Head of caudate nucleus (tissue), 42 donors: ENCODE results near the gene FAF1.
A peak's percentile ranks its signal among the peaks of the same experiment; 100 is the strongest.

ENCODE experiments used
- DNase-seq, 42 donors: peaks; one replicate each; pipeline versions ENCODE4 v3.0.0 to v3.0.0-alpha.2; 2020 to 2021; ENCODE audit warnings: mixed read lengths in 7 of 42
- intact Hi-C: fragments of 100-400 bp; cut with DNase I; formaldehyde crosslinking; loops from one replicate; pipeline ENCODE4 v1.15.0; 2022

Gene FAF1

GRCh38 chr1:50436489-50436888 lies 523.6 kb downstream of the FAF1 start:
- intact Hi-C loops: no loop called here
- DNase-seq: no peak

GRCh38 chr1:50430010-50430405 lies 530.1 kb downstream of the FAF1 start:
- intact Hi-C loops: no loop called here
- DNase-seq: no peak

GRCh38 chr1:50427818-50428779 lies 532.0 kb downstream of the FAF1 start:
- DNase-seq: no peak
- intact Hi-C loops: no loop called here

- DNase-seq: no peak
- intact Hi-C loops: no loop called here
Measured at GRCh38 chr1:50427086-50427817, 532.8 kb downstream of the FAF1 start.

- DNase-seq: no peak
Measured at GRCh38 chr1:50426702-50427085, 533.4 kb downstream of the FAF1 start.

GRCh38 chr1:50426108-50426700 lies 533.9 kb downstream of the FAF1 start:
- intact Hi-C loops: no loop called here
- DNase-seq: no peak

More at GRCh38 chr1:50426702-50427085, 533.4 kb downstream of the FAF1 start:
- intact Hi-C loops: no loop called here

- DNase-seq: no peak
- intact Hi-C loops: no loop called here
Measured at GRCh38 chr1:50425376-50426107, 534.5 kb downstream of the FAF1 start.

GRCh38 chr1:50424884-50425375 lies 535.1 kb downstream of the FAF1 start:
- no peak for DNase-seq
- intact Hi-C loops: no loop called here

- no peak for DNase-seq
- intact Hi-C loops: no loop called here
Measured at GRCh38 chr1:50424045-50424883, 535.8 kb downstream of the FAF1 start.

GRCh38 chr1:50423670-50424000 lies 536.4 kb downstream of the FAF1 start:
- DNase-seq: peak in 1 of 42 donors; percentile 19
- intact Hi-C loops: no loop called here

- peak in 22 of 42 donors; percentile 7 to 68 (median 34) for DNase-seq
- intact Hi-C loops: no loop called here
Measured at GRCh38 chr1:50422946-50423669, 537.0 kb downstream of the FAF1 start, which contains the start of gene DMRTA2. TSS of gene DMRTA2 (minus strand) at chr1:50423443. CDS start at chr1:50421536, 1,907 bp downstream.

- intact Hi-C loops: no loop called here
- no peak for DNase-seq
Measured at GRCh38 chr1:50422675-50422945, 537.5 kb downstream of the FAF1 start.

- intact Hi-C loops: no loop called here
- no peak for DNase-seq
Measured at GRCh38 chr1:50421768-50422674, 538.0 kb downstream of the FAF1 start.

- intact Hi-C loops: no loop called here
- DNase-seq: no peak
Measured at GRCh38 chr1:50421366-50421748, 538.7 kb downstream of the FAF1 start.

- no peak for DNase-seq
- intact Hi-C loops: no loop called here
Measured at GRCh38 chr1:50420689-50421365, 539.2 kb downstream of the FAF1 start.
